Measurements from ENCODE around the gene AQP10.

DNA sequence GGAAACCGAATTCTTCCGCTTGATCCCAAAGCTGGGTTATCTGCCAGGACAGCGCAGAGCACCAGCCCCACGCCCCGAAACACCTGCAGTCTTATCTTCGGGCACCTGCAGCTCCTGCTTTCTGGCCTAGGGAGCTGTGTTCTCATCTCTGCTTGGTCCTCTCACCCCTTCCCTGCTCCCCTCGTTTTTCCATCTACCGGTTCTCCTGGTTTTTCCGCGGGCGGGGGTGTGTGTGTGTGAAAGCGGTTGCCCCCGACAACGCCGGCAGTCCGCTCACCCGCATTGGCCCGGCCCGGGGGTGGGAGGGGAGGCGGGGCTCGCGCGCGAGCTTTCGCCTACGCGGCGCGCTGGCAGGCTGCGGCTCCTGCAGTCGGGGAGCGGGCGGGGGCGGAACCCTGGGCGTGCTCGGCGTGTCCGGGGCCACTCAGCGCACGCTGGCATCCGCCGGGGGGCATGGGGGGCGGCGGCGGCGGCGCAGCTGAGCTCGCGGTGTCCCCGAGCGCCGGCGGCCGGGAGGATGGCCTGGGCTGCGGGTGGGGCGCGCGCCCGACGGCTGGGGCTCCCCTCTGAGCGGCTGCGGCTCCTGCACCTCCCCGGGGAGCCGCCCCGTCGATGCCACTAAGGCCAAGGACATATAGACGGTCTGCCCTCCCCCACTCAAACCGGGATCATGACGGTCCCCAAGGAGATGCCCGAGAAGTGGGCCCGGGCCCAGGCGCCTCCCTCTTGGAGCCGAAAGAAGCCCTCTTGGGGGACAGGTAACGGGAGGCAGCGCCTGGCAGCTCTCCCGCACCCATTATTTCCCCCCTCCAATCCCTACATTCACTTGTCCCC lies 7.6 kb downstream of the AQP10 start:
- TF ChIP-seq, protein P1, sequence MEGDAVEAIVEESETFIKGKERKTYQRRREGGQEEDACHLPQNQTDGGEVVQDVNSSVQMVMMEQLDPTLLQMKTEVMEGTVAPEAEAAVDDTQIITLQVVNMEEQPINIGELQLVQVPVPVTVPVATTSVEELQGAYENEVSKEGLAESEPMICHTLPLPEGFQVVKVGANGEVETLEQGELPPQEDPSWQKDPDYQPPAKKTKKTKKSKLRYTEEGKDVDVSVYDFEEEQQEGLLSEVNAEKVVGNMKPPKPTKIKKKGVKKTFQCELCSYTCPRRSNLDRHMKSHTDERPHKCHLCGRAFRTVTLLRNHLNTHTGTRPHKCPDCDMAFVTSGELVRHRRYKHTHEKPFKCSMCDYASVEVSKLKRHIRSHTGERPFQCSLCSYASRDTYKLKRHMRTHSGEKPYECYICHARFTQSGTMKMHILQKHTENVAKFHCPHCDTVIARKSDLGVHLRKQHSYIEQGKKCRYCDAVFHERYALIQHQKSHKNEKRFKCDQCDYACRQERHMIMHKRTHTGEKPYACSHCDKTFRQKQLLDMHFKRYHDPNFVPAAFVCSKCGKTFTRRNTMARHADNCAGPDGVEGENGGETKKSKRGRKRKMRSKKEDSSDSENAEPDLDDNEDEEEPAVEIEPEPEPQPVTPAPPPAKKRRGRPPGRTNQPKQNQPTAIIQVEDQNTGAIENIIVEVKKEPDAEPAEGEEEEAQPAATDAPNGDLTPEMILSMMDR (IDR thresholded peaks at IDR 0.05 in 2 of 3, conservative IDR thresholded peaks at IDR 0.05 in 1 of 3; ENCODE audit: insufficient read depth in 2 of 3, low read depth in 1 of 3, low read length in 3 of 3): no peak
- no peak for TF ChIP-seq SNRNP70 (optimal IDR thresholded peaks at IDR 0.05; ENCODE audit: low read depth, low read length)
- TF ChIP-seq NFXL1 (CRISPR knock-in tag; IDR thresholded peaks at IDR 0.05): no peak
- TF ChIP-seq TEAD1 (CRISPR knock-in tag; IDR thresholded peaks at IDR 0.05): no peak
- no peak for TF ChIP-seq POLR2AphosphoS5 (IDR thresholded peaks at IDR 0.05; ENCODE audit: control insufficient read depth, insufficient read depth, low read depth, low read length)
- TF ChIP-seq, protein P2, sequence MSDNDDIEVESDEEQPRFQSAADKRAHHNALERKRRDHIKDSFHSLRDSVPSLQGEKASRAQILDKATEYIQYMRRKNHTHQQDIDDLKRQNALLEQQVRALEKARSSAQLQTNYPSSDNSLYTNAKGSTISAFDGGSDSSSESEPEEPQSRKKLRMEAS (CRISPR knock-in tag; IDR thresholded peaks at IDR 0.05): no peak
- TF ChIP-seq RAD21 (CRISPR knock-in tag; conservative IDR thresholded peaks at IDR 0.05 in 1 of 2, IDR thresholded peaks at IDR 0.05 in 1 of 2): no peak
- no peak for TF ChIP-seq TRIM28 (IDR thresholded peaks at IDR 0.05)
- no peak for TF ChIP-seq PHF20 (IDR thresholded peaks at IDR 0.05; ENCODE audit: partially characterized antibody)
- no peak for TF ChIP-seq HCFC1 (IDR thresholded peaks at IDR 0.05; ENCODE audit: low read depth, low read length)
- TF ChIP-seq, protein P3, sequence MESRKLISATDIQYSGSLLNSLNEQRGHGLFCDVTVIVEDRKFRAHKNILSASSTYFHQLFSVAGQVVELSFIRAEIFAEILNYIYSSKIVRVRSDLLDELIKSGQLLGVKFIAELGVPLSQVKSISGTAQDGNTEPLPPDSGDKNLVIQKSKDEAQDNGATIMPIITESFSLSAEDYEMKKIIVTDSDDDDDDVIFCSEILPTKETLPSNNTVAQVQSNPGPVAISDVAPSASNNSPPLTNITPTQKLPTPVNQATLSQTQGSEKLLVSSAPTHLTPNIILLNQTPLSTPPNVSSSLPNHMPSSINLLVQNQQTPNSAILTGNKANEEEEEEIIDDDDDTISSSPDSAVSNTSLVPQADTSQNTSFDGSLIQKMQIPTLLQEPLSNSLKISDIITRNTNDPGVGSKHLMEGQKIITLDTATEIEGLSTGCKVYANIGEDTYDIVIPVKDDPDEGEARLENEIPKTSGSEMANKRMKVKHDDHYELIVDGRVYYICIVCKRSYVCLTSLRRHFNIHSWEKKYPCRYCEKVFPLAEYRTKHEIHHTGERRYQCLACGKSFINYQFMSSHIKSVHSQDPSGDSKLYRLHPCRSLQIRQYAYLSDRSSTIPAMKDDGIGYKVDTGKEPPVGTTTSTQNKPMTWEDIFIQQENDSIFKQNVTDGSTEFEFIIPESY (CRISPR knock-in tag; IDR thresholded peaks at IDR 0.05): no peak
- TF ChIP-seq, protein P4, sequence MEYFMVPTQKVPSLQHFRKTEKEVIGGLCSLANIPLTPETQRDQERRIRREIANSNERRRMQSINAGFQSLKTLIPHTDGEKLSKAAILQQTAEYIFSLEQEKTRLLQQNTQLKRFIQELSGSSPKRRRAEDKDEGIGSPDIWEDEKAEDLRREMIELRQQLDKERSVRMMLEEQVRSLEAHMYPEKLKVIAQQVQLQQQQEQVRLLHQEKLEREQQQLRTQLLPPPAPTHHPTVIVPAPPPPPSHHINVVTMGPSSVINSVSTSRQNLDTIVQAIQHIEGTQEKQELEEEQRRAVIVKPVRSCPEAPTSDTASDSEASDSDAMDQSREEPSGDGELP (CRISPR knock-in tag; IDR thresholded peaks at IDR 0.05; ENCODE audit: borderline replicate concordance): no peak
- no peak for TF ChIP-seq TCF7 (IDR thresholded peaks at IDR 0.05; ENCODE audit: borderline replicate concordance)
